ENCODE measurements around the gene H2BK1.

H2BK1 gene

GRCh38 chr7:151210087-151210854 is at the start of gene H2BK1:
Gene H2BK1, minus strand, starts transcription at chr7:151210488. Its CDS starts 170 bp downstream, at chr7:151210318.
- DNase-seq: no peak

GRCh38 chr7:151257990-151258389 is 47.7 kb upstream of the H2BK1 start:
- no peak for DNase-seq

- DNase-seq: no peak
Measured at GRCh38 chr7:151256410-151257045, 46.2 kb upstream of the H2BK1 start.

DNA sequence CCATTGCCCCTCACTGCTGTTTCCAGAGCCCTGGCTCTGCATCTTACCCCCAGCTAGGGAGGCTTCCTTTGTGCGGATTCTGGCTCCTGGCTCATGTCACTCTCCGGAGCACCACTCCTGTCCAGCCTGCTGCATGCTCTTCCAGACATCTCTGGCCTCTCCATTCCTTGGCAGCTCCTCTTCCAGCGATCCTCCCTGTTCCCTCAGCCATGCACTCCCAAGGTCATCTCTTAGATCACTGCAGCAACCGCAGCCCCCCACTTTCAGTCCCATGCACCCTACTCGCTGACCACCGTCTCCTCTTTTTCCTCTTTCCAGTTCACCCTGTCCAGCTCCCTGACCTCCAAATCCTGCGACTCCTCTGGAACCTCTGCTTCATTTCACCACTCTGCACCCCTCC is 45.1 kb upstream of the H2BK1 start:
- DNase-seq: no peak

GRCh38 chr7:151254851-151255250 is 44.6 kb upstream of the H2BK1 start:
- no peak for DNase-seq

GRCh38 chr7:151254316-151254715 is 44.0 kb upstream of the H2BK1 start:
- DNase-seq: no peak

DNA sequence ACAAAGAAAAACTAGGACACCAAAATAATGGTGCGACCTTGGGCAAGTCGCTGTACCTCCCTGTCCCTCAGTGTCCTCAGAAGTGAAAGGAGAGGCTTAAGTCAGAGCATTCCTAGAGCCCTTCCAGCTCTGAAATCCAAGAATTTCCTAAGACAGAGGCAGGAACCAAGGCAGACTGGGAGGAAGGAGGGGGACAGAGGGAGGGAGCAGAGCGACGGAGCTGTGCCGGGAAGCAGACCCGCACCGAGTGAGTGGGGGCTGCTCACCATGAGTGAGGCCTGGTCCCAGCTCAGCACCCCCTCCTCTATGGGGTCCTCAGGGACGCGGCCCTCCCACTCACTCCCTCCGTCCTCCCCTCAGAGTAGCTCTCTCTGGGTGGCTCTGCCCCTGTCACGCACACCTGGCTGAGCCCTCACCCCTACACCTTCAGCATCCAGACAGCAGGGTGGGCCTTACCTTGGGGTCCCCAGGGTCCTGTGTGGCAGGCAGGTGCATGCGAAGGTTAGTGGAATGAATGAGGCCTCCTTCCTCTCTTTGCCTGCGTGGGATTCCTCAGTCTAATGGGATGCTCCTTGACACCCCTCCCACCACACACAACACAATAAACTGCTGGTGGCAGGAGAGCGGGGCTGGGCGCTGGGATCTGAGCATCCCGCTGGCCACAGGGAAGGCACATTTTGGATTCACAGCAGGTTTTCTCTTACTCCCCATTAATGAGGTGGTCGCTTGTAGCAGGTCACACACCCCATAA is 42.8 kb upstream of the H2BK1 start:
- DNase-seq: no peak

DNA sequence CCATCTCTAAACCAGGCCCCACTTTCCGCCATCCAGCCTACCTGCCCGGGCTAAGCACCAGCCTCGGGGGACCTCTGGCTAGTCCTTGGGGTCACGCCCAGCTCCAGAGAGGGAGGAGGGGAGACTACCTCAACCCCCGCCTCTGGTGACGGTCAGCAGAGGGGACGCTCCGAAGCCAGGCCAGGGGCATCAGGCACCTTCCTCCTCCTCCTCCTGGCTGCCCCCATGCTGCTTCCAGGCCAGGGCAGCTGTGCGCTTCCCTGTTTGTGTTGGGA is 42.2 kb upstream of the H2BK1 start:
- DNase-seq: no peak

DNA sequence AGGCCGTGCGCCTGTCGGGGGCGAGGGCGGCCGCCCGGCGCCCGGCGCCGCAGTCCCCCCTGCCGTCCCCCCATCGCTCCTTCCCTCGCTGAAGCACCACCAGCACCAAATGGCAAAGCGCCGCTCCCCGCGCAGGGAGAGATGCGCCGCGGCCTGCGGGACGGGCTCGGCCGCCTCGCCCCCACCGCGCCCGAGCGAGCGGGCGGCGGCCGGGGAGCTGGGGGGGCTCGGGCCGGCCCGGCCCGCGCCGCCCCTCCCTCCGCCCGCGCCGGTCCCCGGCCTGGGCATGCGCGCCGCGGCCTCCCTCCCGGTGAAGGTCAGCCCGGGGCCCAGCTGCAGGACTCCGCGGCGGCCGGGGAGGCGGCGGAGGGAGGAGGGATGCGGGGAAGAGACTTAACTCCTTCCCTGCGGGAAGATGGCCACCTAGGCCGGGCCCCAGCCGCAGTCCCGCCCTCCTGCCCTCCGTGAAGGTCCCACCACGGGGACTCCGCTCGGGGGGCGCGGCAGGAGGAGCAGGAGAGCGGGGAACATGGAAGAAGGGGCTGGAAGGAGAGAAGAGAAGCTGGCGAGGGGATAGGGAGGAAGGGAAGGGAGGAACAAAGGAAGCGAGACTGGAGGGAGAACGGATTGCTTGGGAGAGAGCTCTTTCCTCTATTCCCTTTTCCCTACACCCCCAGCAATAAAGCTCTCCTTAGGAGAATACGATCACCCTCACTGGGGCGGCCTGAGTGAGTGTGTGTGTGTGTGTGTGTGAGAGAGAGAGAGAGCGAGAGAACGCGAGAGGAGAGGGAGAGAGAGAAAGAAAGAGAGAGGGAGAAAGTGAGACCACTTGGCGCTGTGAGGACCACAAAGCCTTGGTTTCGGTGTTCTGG is 41.6 kb upstream of the H2BK1 start:
- peak; percentile 32 for DNase-seq

DNA sequence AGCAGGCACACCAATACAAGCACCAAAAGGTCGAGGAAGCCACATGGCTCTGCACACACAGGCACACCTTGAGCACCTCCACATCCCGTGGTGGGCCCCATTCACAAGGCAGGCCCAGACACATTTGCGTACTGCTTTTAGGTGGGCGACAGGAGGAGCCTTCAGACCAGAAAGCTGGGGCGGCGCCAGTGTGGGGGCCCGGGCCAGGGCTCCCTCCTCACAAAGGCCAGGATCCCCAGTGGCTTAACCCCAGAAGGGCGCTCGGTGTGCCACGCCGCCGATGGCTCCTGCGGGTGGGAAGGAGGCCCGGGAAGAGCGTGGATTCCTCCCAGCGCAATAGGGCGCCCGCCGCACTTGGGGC is 41.0 kb upstream of the H2BK1 start:
- no peak for DNase-seq

DNA sequence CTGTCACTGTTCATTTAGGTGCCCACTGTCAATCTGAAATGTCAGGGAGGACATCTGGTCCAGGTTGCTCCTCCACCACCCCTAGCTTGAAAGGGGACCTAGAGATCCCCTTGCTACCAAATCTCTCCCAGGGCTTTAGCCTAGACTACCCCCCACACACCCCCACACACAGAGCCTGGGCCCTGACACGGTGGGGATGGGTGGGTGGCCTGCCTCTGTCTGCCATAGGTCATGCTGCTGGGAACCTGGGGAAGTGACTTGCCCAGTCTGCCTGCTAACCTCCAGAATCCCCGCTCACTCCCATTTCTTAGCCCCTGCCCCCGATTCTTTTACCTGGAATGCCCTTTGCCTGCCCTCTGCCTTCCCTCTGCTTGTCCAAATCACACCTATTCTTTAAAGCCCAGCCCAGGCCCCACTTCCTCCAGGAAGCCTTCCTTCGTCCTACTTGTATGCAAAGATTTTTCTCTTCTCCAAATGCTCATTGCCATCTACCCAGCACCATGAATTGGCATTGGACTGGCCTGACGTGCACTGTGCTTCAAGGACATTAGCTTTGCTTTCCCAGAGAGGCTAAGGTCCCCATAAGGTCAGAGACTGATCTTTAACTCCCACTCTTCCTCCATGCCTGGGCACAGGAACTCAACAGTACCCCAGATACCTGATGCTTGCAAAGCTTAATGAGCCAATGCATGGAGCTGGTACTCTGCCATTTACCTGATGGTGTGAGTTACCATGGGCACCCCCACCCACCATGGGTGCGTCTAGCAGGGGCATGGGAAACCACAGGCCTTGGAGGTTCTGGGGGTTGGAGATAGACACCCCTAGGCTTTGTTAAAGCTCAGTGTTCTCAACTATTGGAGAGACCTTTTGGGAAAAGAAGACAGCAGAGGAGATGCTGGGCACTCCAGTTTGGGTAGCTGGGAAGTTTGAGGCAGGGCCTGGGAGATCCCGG is 40.2 kb upstream of the H2BK1 start:
- DNase-seq: no peak

- no peak for DNase-seq
Measured at GRCh38 chr7:151249732-151250072, 39.4 kb upstream of the H2BK1 start.

- DNase-seq: peak; percentile 39
Measured at GRCh38 chr7:151249034-151249731, 38.9 kb upstream of the H2BK1 start.

GRCh38 chr7:151248346-151249033 is 38.2 kb upstream of the H2BK1 start, which contains the start of gene SMARCD3:
Gene SMARCD3, minus strand, starts transcription at chr7:151248694. Its CDS starts 132 bp downstream, at chr7:151248562.
- peak; percentile 36 for DNase-seq

GRCh38 chr7:151247611-151248345 is 37.5 kb upstream of the H2BK1 start:
- DNase-seq: no peak

GRCh38 chr7:151246851-151247580 is 36.7 kb upstream of the H2BK1 start:
- no peak for DNase-seq

- DNase-seq: no peak
Measured at GRCh38 chr7:151246102-151246850, 36.0 kb upstream of the H2BK1 start.

- peak; percentile 68 for DNase-seq
Measured at GRCh38 chr7:151245360-151246101, 35.2 kb upstream of the H2BK1 start.

Measured in CD4-positive, alpha-beta T cell treated with Interleukin-17A for 1 hour (primary cell).